ENCODE measurements around the gene CCHCR1.

DNA sequence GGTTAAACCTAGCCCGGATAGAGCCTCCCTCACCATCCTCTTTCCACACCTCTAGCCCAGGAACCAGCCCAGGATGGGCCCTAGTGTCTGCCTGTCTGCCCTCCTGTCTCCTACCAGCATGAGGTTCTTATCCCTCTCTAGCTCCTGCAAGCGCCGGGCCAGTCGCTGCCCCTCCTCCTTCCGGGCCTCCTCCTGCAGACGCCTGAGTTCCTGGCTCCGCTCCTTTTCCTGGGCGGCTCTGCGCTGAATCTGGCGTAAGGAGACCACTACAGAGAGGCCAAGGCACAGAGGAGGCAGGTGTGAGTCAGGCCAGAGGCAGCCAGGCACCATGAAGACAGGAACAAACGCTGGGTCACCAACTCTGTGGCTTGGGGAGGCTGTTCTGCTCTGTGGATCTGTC lies 14.5 kb downstream of the CCHCR1 start:
- no peak for TF ChIP-seq CTCF (conservative IDR thresholded peaks at IDR 0.05)
- no peak for TF ChIP-seq EZH2 (IDR thresholded peaks at IDR 0.05; ENCODE audit: low read depth)

All from PC-9 (cell line).